ENCODE data around the gene WDR47.

- TF ChIP-seq CTCF (IDR thresholded peaks at IDR 0.05) (no peak), ZFX (IDR thresholded peaks at IDR 0.05; ENCODE audit: borderline replicate concordance) (no peak)
These were observed 86.0 kb downstream of the WDR47 start for GRCh38 chr1:108955881-108956280.

Data from 22Rv1 (cell line).